CD4-positive, alpha-beta T cell treated with Interleukin-6 for 4 hours (primary cell): ENCODE results near the gene CMC2.

ENCODE experiments used
- DNase-seq: peaks from one replicate; pipeline ENCODE4 v3.0.0-alpha.2; 2020; ENCODE audit warnings: mixed read lengths

CMC2 gene

GRCh38 chr16:81001330-81001729 lies 5.4 kb downstream of the CMC2 start:
- no peak for DNase-seq

GRCh38 chr16:81000873-81001272 lies 5.8 kb downstream of the CMC2 start:
- DNase-seq: no peak

- no peak for DNase-seq
These were observed 8.6 kb downstream of the CMC2 start for GRCh38 chr16:80997964-80998620.

- no peak for DNase-seq
These were observed 9.4 kb downstream of the CMC2 start for GRCh38 chr16:80997139-80997798.

GRCh38 chr16:80996688-80997138 lies 10.0 kb downstream of the CMC2 start:
- no peak for DNase-seq

GRCh38 chr16:80994451-80994850 lies 12.2 kb downstream of the CMC2 start:
- no peak for DNase-seq

GRCh38 chr16:80993834-80994233 lies 12.9 kb downstream of the CMC2 start:
- no peak for DNase-seq

- DNase-seq: no peak
These were observed 13.4 kb downstream of the CMC2 start for GRCh38 chr16:80993307-80993706.

GRCh38 chr16:80992676-80993293 lies 13.9 kb downstream of the CMC2 start:
- no peak for DNase-seq

GRCh38 chr16:80991792-80992430 lies 14.8 kb downstream of the CMC2 start:
- no peak for DNase-seq

GRCh38 chr16:80990978-80991377 lies 15.7 kb downstream of the CMC2 start:
- DNase-seq: no peak

GRCh38 chr16:80990577-80990976 lies 16.1 kb downstream of the CMC2 start:
- no peak for DNase-seq

- DNase-seq: no peak
These were observed 16.9 kb downstream of the CMC2 start for GRCh38 chr16:80989801-80990200.

- DNase-seq: no peak
These were observed 17.9 kb downstream of the CMC2 start for GRCh38 chr16:80988756-80989155.

GRCh38 chr16:80986557-80986956 lies 20.1 kb downstream of the CMC2 start:
- no peak for DNase-seq

- no peak for DNase-seq
These were observed 21.1 kb downstream of the CMC2 start for GRCh38 chr16:80985611-80986010.

- no peak for DNase-seq
These were observed 22.4 kb downstream of the CMC2 start for GRCh38 chr16:80984124-80984892.

- DNase-seq: no peak
These were observed 24.0 kb downstream of the CMC2 start for GRCh38 chr16:80982646-80983045.

GRCh38 chr16:80981103-80981502 lies 25.6 kb downstream of the CMC2 start:
- no peak for DNase-seq

- DNase-seq: no peak
These were observed 29.7 kb downstream of the CMC2 start for GRCh38 chr16:80976946-80977345.

- DNase-seq: no peak
These were observed 31.9 kb downstream of the CMC2 start for GRCh38 chr16:80974649-80975376.

GRCh38 chr16:80973991-80974390 lies 32.7 kb downstream of the CMC2 start:
- DNase-seq: no peak
